Activated gamma-delta T cell treated with Interleukin-2 at 50 U/mL for 16 hours (primary cell): ENCODE data around the gene TMPRSS11A.

ENCODE experiments used
- DNase-seq: peaks from one replicate; pipeline ENCODE4 v3.0.0-alpha.2; 2020

Gene TMPRSS11A

GRCh38 chr4:67963356-67963755 lies at the start of gene TMPRSS11A:
TMPRSS11A (minus strand) TSS chr4:67963493; CDS start chr4:67963393, 100 bp downstream.
- DNase-seq: no peak

GRCh38 chr4:68011684-68012083 lies 48.4 kb upstream of the TMPRSS11A start:
- no peak for DNase-seq

- no peak for DNase-seq
Observed at GRCh38 chr4:68002906-68003305, 39.6 kb upstream of the TMPRSS11A start.

- no peak for DNase-seq
Observed at GRCh38 chr4:67996127-67996526, 32.8 kb upstream of the TMPRSS11A start.

- DNase-seq: no peak
Observed at GRCh38 chr4:67988991-67989390, 25.7 kb upstream of the TMPRSS11A start.

- no peak for DNase-seq
Observed at GRCh38 chr4:67983333-67983732, 20.0 kb upstream of the TMPRSS11A start.

- no peak for DNase-seq
Observed at GRCh38 chr4:67980512-67980911, 17.2 kb upstream of the TMPRSS11A start.

GRCh38 chr4:67973608-67974007 lies 10.3 kb upstream of the TMPRSS11A start:
- DNase-seq: no peak

GRCh38 chr4:67954890-67955289 lies 8.4 kb downstream of the TMPRSS11A start:
- no peak for DNase-seq

GRCh38 chr4:67941074-67941473 lies 22.2 kb downstream of the TMPRSS11A start:
- no peak for DNase-seq

GRCh38 chr4:67940506-67940905 lies 22.8 kb downstream of the TMPRSS11A start:
- DNase-seq: no peak

- DNase-seq: no peak
Observed at GRCh38 chr4:67939195-67939594, 24.1 kb downstream of the TMPRSS11A start.

GRCh38 chr4:67935888-67936287 lies 27.4 kb downstream of the TMPRSS11A start:
- DNase-seq: no peak

GRCh38 chr4:67934628-67935027 lies 28.7 kb downstream of the TMPRSS11A start:
- DNase-seq: no peak

- DNase-seq: no peak
Observed at GRCh38 chr4:67933755-67934154, 29.5 kb downstream of the TMPRSS11A start.

GRCh38 chr4:67933038-67933437 lies 30.3 kb downstream of the TMPRSS11A start:
- DNase-seq: no peak

- DNase-seq: no peak
Observed at GRCh38 chr4:67931256-67931655, 32.0 kb downstream of the TMPRSS11A start.

- no peak for DNase-seq
Observed at GRCh38 chr4:67929426-67929825, 33.9 kb downstream of the TMPRSS11A start.

GRCh38 chr4:67928546-67928945 lies 34.7 kb downstream of the TMPRSS11A start:
- no peak for DNase-seq

- no peak for DNase-seq
Observed at GRCh38 chr4:67927251-67927650, 36.0 kb downstream of the TMPRSS11A start.

GRCh38 chr4:67926485-67926884 lies 36.8 kb downstream of the TMPRSS11A start:
- DNase-seq: no peak

- DNase-seq: no peak
Observed at GRCh38 chr4:67922697-67923096, 40.6 kb downstream of the TMPRSS11A start.

GRCh38 chr4:67918428-67918827 lies 44.9 kb downstream of the TMPRSS11A start:
- DNase-seq: no peak

- no peak for DNase-seq
Observed at GRCh38 chr4:67915400-67915966, 47.8 kb downstream of the TMPRSS11A start.

- no peak for DNase-seq
Observed at GRCh38 chr4:67912080-67912479, 51.2 kb downstream of the TMPRSS11A start.

- DNase-seq: no peak
Observed at GRCh38 chr4:67911638-67912037, 51.7 kb downstream of the TMPRSS11A start.
